ENCODE data around the gene DIS3L2.

Gene DIS3L2

DNA sequence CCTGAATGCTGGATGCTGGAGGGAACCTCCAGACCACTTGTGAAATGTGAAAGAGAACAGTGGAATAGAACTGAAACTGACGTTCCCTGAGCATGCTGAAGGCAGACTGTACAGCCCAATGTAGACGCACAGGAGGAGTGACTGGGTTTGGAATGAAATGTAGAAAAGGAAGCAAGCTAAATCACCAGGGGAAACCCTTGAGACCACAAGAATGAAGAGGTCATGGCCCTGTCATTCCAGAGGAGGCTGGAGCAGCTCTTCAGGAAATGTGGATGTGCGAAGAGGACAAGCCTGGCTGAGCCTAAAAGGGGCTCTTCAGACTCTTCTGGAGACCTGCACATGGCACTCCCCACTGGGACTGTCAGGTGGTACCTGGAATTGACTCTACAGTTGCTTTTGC, 298.6 kb downstream of the DIS3L2 start:
- no peak for DNase-seq (ENCODE audit: low read depth in 2 of 3, low spot score in 2 of 3)

DNA sequence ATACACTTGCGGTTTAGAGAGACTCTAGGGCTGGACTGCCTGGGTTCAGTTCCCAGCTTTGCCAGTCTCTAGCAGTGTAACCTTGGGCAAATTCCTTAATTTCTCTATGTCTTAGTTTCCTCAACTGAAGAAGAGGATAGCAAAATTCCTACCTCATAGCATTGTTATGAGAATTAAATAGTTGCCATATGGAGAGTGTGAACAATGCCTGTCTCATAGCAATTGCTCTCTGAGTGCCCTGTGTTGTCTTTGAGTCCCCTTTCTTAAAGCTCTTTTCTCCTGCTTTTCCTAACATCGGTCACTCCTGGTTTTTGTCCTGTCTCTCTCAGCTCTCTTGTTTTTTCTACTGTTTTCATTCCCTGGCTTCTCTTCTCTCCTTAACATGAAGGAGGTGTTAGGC, 300.3 kb downstream of the DIS3L2 start:
- DNase-seq (ENCODE audit: low read depth in 2 of 3, low spot score in 2 of 3) = no peak

DNA sequence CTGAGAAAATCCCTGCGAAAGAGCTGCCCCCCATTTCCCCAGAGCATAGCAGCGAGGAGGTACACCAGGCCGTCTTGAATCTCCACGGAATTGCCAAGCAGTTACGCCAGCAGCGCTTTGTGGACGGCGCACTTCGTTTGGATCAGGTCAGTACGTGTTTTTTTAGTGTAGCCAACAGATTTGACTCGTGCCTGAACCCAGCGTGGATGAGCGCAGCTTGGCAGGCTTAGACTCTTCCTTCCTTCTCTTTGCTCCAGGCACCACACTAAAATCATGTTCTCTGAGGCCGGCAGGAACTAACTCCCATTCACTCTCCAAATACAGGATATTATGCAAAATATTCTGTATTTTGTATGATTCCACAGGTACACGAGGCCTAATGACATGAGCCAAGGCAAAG, 301.8 kb downstream of the DIS3L2 start:
- no peak for DNase-seq (ENCODE audit: low read depth in 2 of 3, low spot score in 2 of 3)

DNA sequence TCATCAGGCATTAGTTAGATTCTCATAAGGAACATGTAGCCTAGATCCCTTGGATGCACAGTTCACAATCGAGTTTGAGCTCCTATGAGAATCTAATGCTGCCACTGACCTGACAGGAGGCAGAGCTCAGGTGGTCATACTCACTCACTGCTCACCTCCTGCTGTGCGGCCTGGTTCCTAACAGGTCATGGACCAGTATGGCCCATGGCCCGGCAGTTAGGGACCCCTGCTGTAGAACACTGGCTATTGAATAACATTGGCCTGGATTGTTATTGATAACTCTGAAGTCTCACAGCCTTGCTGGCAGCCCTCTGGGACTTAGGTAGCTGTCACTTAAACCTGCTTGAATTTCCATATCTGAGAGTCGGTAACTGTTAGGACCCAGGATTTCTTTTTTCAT, 302.6 kb downstream of the DIS3L2 start:
- no peak for DNase-seq (ENCODE audit: low read depth in 2 of 3, low spot score in 2 of 3)

DNA sequence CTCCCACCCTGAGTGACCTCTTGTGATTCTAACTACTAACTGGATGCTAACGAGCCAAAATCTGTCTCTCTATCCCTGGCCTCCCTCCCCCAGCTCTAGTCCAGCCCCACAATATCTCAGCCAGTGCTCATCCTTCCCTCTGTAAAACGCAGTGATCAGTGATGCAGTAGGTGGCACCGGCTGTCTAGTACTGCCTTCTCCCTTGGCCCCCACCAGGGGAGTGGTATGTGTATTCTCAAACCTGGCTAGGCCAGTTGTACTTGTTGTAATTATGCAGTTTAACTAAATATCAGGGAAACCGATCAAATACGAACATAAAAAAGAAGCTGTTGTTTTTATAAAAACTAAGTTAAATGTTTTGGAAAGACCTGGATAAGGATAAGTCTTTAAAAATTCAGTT, 303.8 kb downstream of the DIS3L2 start:
- DNase-seq (ENCODE audit: low read depth in 2 of 3, low spot score in 2 of 3) = no peak

DNA sequence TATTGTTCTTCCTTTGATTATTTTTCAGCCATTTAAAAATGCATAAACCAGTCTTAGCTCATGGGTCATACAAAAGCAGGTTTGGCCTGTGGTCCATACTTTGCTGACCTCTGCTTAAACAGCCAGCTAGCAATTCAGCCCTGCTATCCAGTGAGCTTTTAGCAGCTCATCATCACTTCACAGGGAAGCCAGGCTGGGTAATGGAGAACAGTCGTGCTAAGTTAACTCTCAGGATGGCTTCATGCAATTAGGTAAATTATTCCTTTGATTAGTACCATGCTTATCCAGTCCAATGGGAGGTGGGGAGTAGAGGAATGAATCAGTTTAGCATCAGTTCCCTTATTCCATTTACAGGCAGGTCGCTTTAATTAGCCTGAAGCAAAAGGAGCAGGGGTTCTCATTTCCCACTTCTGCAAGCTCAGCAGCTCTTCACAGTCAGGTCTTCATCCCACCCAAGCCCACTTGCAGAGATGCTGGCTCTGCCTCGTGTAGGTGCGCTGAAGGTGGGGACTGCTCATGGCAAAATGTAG, 307.2 kb downstream of the DIS3L2 start:
- DNase-seq (ENCODE audit: low read depth in 2 of 3, low spot score in 2 of 3) = no peak

DNA sequence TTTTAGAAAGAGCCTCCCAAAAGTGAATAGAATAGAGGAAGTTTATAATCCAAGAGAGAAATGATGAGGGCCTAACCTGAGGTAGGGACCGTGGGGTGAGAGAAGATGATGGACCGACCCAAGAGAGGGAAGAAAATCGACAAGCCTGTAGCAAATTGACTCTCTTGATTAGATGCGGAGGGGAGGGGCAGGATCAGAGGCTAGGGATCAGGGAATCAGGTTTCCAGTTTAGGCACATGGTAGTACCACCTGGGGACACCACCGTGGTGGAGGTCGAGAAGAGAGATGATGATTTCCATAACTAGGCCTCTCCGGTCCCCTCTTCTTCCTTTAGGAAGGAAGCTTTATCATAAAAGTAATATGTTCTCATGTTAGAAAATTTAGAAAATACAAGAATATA, 308.4 kb downstream of the DIS3L2 start:
- no peak for DNase-seq (ENCODE audit: low read depth in 2 of 3, low spot score in 2 of 3)

DNA sequence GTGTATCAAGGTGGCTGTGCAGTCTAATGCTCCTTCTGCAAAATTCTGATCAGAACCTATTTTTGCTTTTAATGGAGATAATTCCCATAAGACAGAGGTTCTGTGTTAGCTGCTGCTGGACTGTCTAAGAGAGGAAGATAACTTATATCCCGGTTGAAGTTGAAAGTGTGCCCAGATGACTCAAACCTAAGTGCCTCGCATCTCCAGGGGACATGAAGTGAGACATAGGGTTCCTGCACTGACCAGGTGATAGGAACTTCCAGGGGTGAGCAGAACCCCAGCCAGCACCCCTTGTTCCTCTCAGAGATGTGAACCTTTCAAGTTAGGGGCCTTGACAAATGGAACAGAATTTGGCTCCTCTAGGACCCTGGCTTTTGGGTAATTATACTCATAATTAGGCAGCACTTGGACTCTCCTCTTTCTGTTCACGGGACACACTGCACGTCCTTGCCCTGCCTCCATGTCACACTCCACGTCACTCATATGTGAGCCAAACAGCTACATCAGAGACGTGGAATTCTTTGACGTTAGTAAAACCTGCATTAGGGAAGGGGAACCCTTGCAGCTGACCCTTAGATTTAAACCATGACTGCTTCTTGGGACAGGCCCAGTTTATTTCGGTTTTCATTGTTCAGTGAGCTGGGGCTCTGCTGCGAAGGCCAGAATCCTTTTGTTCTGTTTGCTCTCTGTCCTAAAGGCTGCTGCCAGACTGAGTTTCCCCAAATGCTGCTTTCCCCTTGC, 312.6 kb downstream of the DIS3L2 start:
- DNase-seq (ENCODE audit: low read depth in 2 of 3, low spot score in 2 of 3) = no peak

DNA sequence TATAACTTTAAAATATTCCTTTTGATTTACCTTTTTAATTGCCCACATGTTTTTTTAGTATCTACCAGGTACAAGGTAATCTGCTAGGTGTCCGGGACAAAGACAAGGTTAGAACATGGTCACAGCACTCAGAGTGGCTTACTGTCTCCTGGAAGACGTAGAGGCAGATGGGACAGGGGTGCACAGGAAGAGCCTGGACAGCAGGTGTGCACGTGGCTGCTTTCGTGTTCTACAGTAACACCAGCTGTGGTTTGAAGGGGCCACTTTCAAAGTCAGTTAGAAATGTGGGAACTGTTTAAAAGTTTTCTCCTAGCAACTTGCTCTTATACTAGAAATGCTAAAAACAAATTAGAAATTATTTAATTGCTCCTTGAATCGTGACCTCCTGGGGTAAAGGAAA, 314.2 kb downstream of the DIS3L2 start:
- DNase-seq (ENCODE audit: low read depth in 2 of 3, low spot score in 2 of 3) = no peak

DNA sequence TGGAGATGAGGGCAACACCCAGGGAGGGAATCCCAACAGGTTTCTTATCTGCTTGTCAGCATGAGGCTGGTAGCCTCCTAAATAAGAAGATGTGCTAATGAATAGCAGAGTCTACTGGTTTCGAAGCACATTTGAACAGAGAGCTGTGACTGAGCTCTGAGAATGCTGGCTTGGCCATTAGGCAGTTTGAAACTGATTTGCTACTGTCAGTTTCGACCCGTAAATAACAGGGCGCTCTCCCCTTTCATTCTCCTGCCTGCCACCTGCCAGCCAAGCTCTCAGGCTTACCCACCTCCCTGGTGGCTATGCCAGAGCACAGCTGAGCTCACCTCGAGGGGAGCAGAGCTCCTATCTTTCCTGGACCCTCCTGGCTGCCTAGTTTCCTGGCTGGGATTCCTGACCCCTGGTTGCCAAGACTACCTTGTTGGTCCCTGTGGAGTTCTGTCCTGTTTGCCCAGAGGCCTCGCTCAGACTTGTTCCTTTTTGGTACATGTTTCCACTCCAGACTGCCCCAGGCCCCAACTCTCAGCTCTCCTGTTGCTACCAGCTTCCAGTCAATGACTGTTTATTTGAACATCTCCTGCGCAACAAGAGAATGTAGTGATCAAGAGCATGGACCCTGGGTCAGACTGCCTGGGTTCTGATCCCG, 314.7 kb downstream of the DIS3L2 start:
- no peak for DNase-seq (ENCODE audit: low read depth in 2 of 3, low spot score in 2 of 3)

DNA sequence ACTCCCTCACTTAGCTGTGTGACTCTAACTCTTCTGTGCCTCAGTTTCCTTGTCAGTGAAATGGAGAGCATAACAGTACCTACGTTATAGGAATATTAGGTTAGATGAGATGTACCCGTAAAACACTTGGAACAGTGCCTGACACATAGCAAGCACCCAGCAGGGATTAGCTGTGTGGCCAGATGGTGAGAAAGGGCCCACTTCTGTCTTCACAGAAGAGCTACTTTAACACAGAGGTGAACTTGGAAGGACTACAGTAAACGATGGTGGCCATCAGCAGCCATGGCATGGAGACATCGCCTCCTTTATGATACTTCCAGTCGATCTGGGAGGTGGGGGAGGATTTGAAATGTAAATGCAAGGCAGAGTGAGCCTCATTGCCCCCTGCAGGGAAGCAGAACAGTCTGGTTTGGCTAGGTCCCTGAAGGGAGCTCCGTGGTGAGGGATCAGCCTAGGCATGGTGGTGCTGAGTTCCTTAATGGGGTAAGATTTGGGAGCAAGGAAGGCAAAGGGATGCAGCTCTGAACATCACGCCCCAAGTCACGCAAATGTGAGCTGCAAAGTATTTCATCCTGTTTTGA, 315.3 kb downstream of the DIS3L2 start:
- no peak for DNase-seq (ENCODE audit: low read depth in 2 of 3, low spot score in 2 of 3)

DNA sequence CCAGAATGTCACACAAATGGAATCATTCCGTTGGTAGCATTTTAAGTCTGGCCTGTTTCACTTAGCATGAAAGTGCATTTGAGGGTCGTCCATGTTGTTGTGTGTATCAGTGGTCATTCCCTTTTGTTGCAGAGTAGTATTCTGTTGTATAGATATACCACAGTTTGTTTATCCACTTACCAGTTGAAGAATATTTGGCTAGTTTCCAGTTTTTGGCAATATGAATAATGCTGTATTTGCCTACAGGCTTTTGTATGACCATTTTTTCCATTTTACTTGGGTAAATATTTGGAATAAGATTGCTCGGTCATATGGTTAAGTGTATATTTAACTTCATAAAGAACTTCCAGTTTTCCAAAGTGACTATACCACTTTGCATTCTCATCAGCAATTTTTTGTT, 317.0 kb downstream of the DIS3L2 start:
- no peak for DNase-seq (ENCODE audit: low read depth in 2 of 3, low spot score in 2 of 3)

DNA sequence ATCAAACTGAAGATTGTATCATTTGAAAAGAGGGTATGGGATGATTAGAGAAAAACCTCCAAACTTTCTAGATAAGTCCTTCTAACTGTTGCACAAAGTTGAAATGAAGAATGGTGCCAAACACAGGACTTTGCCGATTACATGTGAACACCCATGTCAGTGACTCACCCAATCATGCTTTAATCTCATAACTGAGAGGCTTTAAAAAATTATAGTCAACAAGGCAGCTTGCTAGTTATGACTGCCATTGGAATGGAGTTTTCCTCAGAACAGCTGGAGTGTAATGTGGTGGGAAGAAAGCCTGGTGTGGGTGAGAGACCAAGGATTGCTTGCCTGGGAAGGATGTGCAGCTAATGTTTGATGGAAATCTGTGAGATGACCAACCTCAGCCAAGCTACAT, 318.8 kb downstream of the DIS3L2 start:
- DNase-seq (ENCODE audit: low read depth in 2 of 3, low spot score in 2 of 3) = no peak

DNA sequence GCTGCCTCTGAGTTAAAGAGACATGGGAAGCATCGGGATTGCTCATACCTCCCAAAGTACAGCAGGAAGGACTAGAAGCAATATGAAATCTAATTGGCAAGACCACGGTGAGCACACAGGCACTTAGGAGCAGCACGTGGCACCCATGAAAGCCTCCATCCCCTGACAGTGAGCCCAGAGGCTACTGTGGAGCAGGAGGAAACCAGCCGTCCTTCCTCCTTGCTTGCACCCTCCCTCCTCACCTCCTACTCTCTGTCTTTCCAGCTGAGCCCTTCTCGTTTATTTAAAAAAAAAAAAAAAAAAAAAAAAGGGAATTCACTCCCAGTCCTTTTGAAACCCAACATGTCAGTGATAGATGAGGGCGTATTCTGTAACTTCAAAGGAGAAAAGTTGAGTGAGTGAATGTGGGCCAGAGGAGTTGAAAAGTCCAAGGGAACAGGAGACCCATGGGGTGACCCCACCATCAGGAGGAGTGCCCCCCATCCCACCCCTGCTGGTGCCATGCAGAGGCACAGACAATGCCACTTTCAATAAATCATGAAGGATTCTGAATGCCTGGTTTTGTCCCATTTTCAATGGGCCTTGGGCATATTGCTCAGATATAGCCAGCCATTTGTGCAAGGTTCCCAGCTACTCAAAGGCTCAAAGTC, 320.5 kb downstream of the DIS3L2 start:
- DNase-seq (ENCODE audit: low read depth in 2 of 3, low spot score in 2 of 3) = no peak

DNA sequence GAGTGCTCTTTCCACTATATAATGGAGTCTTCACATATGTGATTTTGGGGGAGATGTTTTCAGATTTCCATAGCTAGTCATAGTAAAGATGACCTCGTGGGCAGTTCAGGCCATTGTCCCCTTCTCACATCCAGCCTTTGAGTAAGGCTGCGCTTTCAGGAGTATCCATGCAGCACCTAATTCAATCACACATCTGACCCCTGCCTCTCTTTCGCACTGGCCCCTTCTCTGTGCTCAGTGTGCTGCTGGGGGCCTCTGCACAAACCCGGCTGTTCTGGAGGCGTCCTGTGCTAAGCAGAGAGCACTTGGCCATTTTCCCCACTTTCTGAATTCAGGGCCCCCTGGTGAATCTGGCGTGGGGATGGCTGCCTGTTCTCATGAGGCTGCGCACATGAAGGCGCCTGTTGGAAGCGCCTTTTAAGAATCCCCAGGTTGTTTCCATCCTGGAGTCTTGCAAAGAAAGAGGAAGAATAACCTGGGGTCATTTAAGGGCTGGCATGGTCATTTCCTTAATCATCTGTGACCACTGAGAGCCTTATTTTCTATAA, 321.1 kb downstream of the DIS3L2 start:
- DNase-seq (ENCODE audit: low read depth in 2 of 3, low spot score in 2 of 3) = no peak

DNA sequence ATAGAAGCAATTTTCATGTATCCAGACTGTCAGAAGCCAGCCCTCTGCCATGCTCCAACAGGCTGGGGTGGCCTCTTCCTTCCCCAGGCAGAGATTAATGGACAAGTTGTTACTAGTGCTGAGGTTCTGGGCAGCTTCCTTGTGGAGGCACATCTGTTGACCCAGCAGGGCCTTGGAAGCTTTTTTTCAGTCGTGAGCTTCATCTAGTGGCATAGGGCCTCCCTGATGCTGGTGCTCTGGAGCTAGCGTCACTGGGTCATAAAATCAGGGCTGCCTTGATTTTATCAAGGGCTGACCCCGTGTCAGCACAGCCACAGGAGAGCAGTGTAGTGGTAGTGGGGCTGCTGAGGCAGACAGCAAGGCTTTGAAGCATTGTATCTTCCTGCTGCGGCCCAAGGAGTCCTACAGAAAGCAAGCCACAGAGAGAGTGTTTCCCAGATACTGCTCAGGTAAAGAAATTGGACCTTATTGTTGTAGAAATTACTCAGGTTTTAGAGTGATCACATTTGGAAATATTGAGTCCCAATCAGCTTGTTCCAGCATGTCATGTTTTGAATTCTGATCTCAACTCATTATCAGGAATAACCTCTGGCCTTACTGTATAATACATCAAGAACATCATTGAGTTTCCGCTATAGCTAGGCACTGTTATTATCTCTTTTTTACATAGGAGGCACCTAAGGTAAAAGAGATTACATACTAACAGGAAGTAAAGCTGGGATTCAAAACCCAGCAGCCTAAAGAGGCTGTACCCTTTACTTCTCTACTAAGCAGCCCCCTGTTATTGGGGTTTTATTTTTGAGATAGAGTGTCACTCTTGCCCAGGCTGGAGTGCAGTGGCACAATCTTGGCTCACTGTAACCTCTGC, 324.7 kb downstream of the DIS3L2 start:
- DNase-seq (ENCODE audit: low read depth in 2 of 3, low spot score in 2 of 3) = no peak

DNA sequence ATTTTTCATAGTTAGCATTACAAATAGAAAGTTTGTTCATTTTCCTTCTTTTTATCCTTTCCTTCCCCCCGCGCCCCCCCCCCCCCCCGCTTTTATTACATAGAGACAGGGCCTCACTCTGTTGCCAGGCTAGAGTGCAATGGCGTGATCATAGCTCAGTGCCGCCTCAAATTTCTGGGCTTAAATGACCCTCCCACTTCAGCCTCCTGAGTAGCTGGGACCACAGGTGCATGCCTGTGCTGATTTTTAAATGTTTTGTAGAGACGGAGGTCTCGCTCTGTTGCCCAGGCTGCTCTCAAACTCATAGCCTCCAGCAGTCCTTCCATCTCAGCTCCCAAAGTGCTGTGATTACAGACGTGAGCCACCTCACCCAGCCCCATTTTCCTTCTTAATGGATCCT, 325.8 kb downstream of the DIS3L2 start:
- no peak for DNase-seq (ENCODE audit: low read depth in 2 of 3, low spot score in 2 of 3)

DNA sequence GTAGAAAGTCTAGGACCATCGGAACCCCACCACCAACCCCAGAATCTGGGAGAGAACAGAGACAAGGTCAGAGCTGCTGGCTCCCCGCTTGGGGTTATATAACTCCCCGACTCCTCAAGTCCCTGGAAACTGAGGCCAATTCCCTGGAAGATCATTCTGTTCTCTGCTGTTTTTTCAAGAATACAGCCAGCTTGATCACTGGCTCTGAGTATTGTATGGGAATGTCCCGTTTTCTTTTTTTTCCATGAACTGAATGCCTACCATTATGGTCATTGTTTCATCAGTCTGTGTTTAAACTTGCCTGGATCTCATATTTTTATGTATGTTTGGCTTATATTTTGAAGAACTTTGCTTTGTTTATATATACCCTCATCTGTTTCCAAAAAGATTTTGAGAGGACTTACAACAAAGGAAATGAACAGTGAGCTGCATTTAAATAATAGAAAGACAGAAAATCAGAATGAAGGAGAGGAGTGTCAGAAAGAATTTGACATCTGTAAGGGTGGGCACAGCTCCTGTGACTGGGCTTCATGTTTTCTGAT, 327.0 kb downstream of the DIS3L2 start:
- DNase-seq (ENCODE audit: low read depth in 2 of 3, low spot score in 2 of 3) = no peak

DNA sequence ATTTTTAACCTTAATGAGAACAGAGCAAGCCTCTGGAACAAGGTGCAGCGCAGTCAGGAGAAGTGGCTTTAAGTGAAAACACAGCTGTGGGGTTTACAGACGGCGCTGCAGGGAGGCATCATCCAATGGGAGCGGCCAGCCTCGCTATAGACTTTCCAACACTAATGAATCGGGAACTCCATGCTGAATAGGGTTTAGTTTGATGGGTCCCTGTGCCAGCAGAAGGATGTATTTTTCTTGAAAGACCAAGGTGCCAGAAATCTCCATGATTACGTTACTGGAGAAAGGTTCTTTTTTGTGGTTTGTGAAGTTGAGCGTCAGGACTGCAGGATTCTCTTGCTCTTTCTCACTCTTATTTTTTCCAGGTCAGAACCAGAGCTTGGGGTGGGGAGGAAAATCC, 329.2 kb downstream of the DIS3L2 start:
- no peak for DNase-seq (ENCODE audit: low read depth in 2 of 3, low spot score in 2 of 3)

DNA sequence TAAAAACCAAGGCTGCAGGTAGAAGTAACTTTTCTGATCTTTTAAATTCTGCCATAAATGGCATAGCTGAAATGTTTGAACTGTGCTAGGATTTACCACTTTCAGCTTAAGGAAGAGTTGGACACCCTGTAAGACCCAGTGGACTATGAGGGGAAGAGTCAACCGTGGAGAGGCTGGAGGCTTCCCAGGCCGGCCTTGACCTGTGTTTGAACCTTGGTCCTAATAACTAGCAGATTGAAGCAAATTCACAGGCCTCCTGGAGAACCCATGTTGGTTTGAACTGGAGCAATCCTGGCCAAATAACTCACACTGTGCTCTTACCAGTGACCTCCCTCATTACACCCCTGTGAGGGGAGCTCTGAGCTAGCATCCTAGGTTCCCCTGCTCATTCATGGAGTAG, 329.8 kb downstream of the DIS3L2 start:
- no peak for DNase-seq (ENCODE audit: low read depth in 2 of 3, low spot score in 2 of 3)

Data from activated CD8-positive, alpha-beta memory T cell treated with anti-CD3 and anti-CD28 coated beads for 48 hours (primary cell).